Heart right ventricle (tissue), 16 donors: ENCODE results near the gene CYP4F2. TPM values are rescaled to one million over a fixed set of nuclear protein-coding genes. Genes with fewer than 3 reads are reported as not detected.
"Not testable (repeated sequence)": the region's sequence is repeated elsewhere in the genome, so short reads cannot be mapped to it uniquely, and the experiment has no call there.

Experiments used
- ATAC-seq, 8 donors: fragments of 200-7000 bp; cut with Tn5 transposase; one replicate each; pipeline ENCODE4 v1.9.1; 2020; ENCODE audit warnings: mild to moderate bottlenecking in 8 of 8, moderate library complexity in 8 of 8, moderate number of reproducible peaks in 1 of 8
- DNase-seq, 2 donors: peaks; one replicate each; pipeline ENCODE4 v3.0.0-alpha.2; 2020
- H3K27ac ChIP-seq, 10 donors: fragments of 200-600 bp; sonication (generic) in 2 of 10; one replicate each; pipeline versions ENCODE4 v1.5.0 to v1.8.0; 2020 to 2022; ENCODE audit warnings: mild to moderate bottlenecking in 3 of 10
- H3K27me3 ChIP-seq, 7 donors: fragments of 200-600 bp; one replicate each; pipeline ENCODE4 v1.8.0; 2021 to 2022; ENCODE audit warnings: mild to moderate bottlenecking in 2 of 7
- H3K36me3 ChIP-seq, 9 donors: fragments of 200-600 bp; sonication (generic) in 1 of 9; one replicate each; pipeline versions ENCODE4 v1.5.0 to v1.8.0; 2020 to 2022; ENCODE audit warnings: mild to moderate bottlenecking in 2 of 9
- H3K4me1 ChIP-seq, 9 donors: fragments of 200-600 bp; sonication (generic) in 1 of 9; one replicate each; pipeline versions ENCODE4 v1.5.0 to v1.8.0; 2020 to 2022; ENCODE audit warnings: mild to moderate bottlenecking in 4 of 9
- H3K4me3 ChIP-seq, 10 donors: fragments of 200-600 bp; sonication (generic) in 2 of 10; one replicate each; pipeline versions ENCODE4 v1.5.0 to v1.8.0; 2020 to 2022; ENCODE audit warnings: mild to moderate bottlenecking in 7 of 10, moderate library complexity in 2 of 10
- H3K9me3 ChIP-seq, 11 donors: fragments of 200-600 bp in 10 of 11; sonication (generic) in 2 of 11; one replicate each; pipeline versions ENCODE4 v1.5.0 to v1.8.0; 2013 to 2022; ENCODE audit warnings: mild to moderate bottlenecking in 2 of 11, control low read depth in 1 of 11, moderate library complexity in 1 of 11
- CTCF ChIP-seq, 9 donors: fragments of 200-600 bp; sonication (generic) in 2 of 9; IDR thresholded peaks; one replicate each; pipeline versions ENCODE4 v1.5.0 to v1.8.0; 2021 to 2022; ENCODE audit warnings: antibody characterized with exemption in 9 of 9, mild to moderate bottlenecking in 5 of 9, moderate library complexity in 1 of 9
- WGBS, 2 donors: extraction: QIAGEN DNeasy Blood & Tissue Kit; methylation state at CpG; one replicate each; pipeline ENCODE4 v1.1.7; 2013; ENCODE audit warnings: inconsistent platforms in 1 of 2; 5-methylcytosine and 5-hydroxymethylcytosine counted together
- intact Hi-C, 10 donors: fragments of 100-400 bp; cut with DNase I; formaldehyde crosslinking; loops; one replicate each; pipeline versions ENCODE4 v1.11.1 to v1.14.2; 2022
- polyA plus RNA-seq, 2 donors: library from polyadenylated mRNA; stranded (reverse); fragments of 200-250 nt; gene quantifications; one replicate each; pipeline ENCODE4 v1.2.3, GENCODE V29; 2013
- total RNA-seq, 10 donors: library from RNA; stranded (reverse); fragmentation: NEBNext Ultra II Directional in 3 of 10; extraction: Animal tissue kit (Norgen Biotek cat#: 25700) in 3 of 10; gene quantifications; one replicate each; pipeline versions ENCODE4 v1.2.1 to v1.2.4, GENCODE V29; 2021 to 2023
- donor health status: Arrhythmogenic right ventricular cardiomyopathy.
- donor health status: ischemic (EF 13 %, LVEDD 7.1; RV severe dilation, severe dysfunction).
- donor health status: healthy with polysubstance abuse.
- donor health status: DM: no; HTN: yes; CAD: no.
- donor health status: DM: no; HTN: no; CAD: no.
- donor health status: ischemic (EF 25% LVEDD 6.9; RV normal size, moderate dysfunction).
- donor health status: ischemic (EF 25% LVEDD 5.7; RV mildly dilated, moderate dysfunction).
- donor health status: healthy.
- donor health status: DM: yes; HTN: yes; CAD: no.
- donor health status: Ischemic cardiomyopathy.
- donor health status: ischemic (EF 35%, LVEDD 5.7; RV mildly dilated, moderate dysfunction).
- donor health status: nonischemic (EF 11% LVEDD 7.7; RV severe dilation, severe dysfunction).
- donor health status: DM: yes; HTN: yes; CAD: no.
- donor health status: PGD.
- donor health status: ischemic (EF 29% LVEDD 5.4; RV normal size, mild dysfunction).
- donor health status: nonischemic (EF 23%, LVEDD 6.1; RV moderate dilation, normal function).

CYP4F2 gene
- total and polyA plus RNA-seq, 12 donors, result not detected

GRCh38 chr19:15843203-15843893 lies 54.5 kb downstream of the CYP4F2 start:
- TF ChIP-seq CTCF (IDR thresholded peaks at IDR 0.05), result no peak
- H3K27me3 ChIP-seq, result peaks cover 0 to 11% (median 6%) of the 10 kb centered on the region in 7 donors
- WGBS, 2 donors, result 61 to 65% methylated on average over 5 of the region's 5 CpGs

GRCh38 chr19:15841875-15842569 lies 55.9 kb downstream of the CYP4F2 start:
- Histone ChIP-seq H3K4me1 (peaks cover 0 to 10% (median 0%) of the 10 kb centered on the region in 9 donors), H3K27me3 (peaks cover 0 to 10% (median 4%) of the 10 kb centered on the region in 7 donors), H3K36me3 (no peaks in the 10 kb centered on the region), H3K27ac (no peak overlapping the region), H3K4me3 (no peak overlapping the region), H3K9me3 (no peaks in the 10 kb centered on the region)
- no peak for TF ChIP-seq CTCF (IDR thresholded peaks at IDR 0.05)
- ATAC-seq (no peak), DNase-seq (no peak)
- WGBS, 2 donors, result 60 to 65% methylated on average over 11 of the region's 11 CpGs
- intact Hi-C loops, result no loop called here

More at GRCh38 chr19:15843203-15843893, 54.5 kb downstream of the CYP4F2 start:
- ATAC-seq (no peak), DNase-seq (no peak)
- Histone ChIP-seq H3K27ac (no peak overlapping the region), H3K9me3 (no peaks in the 10 kb centered on the region), H3K36me3 (no peaks in the 10 kb centered on the region), H3K4me3 (no peak overlapping the region), H3K4me1 (no peaks in the 10 kb centered on the region)
- intact Hi-C loops, result no loop called here

GRCh38 chr19:15840833-15841232 lies 57.0 kb downstream of the CYP4F2 start:
- Histone ChIP-seq H3K27ac (no peak overlapping the region), H3K36me3 (no peaks in the 10 kb centered on the region), H3K27me3 (peaks cover 0 to 10% (median 0%) of the 10 kb centered on the region in 7 donors), H3K4me3 (no peak overlapping the region), H3K4me1 (peaks cover 0 to 16% (median 5%) of the 10 kb centered on the region in 9 donors), H3K9me3 (no peaks in the 10 kb centered on the region)
- intact Hi-C loops, result no loop called here
- no peak for DNase-seq
- ATAC-seq, result no peak
- no peak for TF ChIP-seq CTCF (IDR thresholded peaks at IDR 0.05)
- WGBS, 2 donors, result 53 to 60% methylated on average over 2 of the region's 2 CpGs

DNA sequence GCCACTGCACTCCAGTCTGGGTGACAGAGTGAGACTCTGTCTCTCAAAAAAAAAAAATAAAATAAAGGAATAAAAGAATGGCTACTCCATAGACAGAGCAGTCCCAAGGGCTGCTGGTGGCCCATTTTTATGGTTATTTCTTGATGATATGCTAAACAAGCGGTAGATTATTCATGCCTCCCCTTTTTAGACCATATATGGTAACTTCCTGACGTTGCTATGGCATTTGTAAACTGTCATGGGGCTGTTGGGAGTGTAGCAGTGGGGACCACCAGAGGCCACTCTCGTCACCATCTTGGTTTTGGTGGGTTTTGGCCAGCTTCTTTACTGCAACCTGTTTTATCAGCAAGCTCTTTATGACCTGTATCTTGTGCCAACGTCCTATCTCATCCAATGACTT lies 58.0 kb downstream of the CYP4F2 start:
- Histone ChIP-seq H3K4me1 (peaks cover 0 to 20% (median 7%) of the 10 kb centered on the region in 9 donors), H3K27me3 (peaks cover 0 to 10% (median 0%) of the 10 kb centered on the region in 7 donors)
- not testable (repeated sequence) for H3K27ac ChIP-seq, H3K9me3 ChIP-seq, DNase-seq, ATAC-seq, H3K4me3 ChIP-seq, H3K36me3 ChIP-seq
- intact Hi-C loops, result loop anchor here in 2 of 10 donors (5.0 kb wide), 3 partner anchors 168 to 272 kb away; partner anchors contain the start of genes CYP4F12 (in 1 of the 2), RAB8A (in 1 of the 2) and TPM4 (in 1 of the 2)
- 59 to 61% methylated on average over 4 of the region's 4 CpGs for WGBS, 2 donors
